ENCODE results near the gene KRTDAP.

Gene KRTDAP

DNA sequence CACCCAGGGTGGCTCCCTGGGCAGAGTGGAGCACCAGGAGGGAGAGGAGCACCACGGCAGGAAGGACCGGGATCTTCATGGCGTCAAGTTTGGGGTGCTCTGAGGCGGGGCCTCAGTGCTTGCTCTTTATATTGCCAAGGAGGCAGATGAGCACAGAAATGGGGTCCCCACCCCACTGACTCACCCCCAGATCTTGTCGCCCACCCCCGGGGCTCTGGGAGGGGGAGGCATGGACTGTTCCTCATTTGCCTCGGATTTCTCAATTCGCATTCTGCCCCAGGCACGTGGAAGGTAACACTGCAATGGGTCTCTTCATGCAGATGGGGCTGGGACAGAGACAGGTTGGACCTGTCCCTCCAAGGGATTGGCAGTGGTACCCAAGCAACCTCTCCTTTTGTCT is at the start of gene KRTDAP:
Gene KRTDAP, minus strand, starts transcription at position 101 of the 400 bp plus-strand sequence. Its CDS starts 22 bp downstream, at position 79.
- H3K4me3 ChIP-seq (ENCODE audit: low read length) = no peak within 1 kb of the TSS
- TF ChIP-seq, protein P1, sequence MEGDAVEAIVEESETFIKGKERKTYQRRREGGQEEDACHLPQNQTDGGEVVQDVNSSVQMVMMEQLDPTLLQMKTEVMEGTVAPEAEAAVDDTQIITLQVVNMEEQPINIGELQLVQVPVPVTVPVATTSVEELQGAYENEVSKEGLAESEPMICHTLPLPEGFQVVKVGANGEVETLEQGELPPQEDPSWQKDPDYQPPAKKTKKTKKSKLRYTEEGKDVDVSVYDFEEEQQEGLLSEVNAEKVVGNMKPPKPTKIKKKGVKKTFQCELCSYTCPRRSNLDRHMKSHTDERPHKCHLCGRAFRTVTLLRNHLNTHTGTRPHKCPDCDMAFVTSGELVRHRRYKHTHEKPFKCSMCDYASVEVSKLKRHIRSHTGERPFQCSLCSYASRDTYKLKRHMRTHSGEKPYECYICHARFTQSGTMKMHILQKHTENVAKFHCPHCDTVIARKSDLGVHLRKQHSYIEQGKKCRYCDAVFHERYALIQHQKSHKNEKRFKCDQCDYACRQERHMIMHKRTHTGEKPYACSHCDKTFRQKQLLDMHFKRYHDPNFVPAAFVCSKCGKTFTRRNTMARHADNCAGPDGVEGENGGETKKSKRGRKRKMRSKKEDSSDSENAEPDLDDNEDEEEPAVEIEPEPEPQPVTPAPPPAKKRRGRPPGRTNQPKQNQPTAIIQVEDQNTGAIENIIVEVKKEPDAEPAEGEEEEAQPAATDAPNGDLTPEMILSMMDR (IDR thresholded peaks at IDR 0.05; ENCODE audit: insufficient read depth, low read depth, low read length, missing control alignments) = no peak
- peak; percentile 43 for DNase-seq (ENCODE audit: low read depth)

DNA sequence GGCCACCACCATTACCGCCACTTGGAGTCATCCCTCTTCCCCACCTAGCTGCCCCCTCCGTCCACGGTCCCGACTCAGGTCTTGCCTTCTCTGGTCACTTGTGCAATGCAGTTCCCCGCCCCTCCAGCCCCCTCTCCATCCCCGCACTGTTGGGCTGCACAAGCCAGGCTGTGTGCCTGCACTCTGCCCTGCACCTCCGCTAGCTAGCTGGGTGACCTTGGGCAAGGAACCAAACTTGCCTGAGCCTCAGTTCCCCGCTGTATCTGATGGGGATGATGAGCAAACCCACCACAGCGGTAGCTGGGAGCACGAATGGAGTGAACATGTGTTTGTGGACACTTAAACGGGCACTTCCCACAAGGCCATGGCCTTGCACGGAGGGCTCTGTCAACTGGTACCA is 49.6 kb upstream of the KRTDAP start:
- TF ChIP-seq, protein P1 (IDR thresholded peaks at IDR 0.05; ENCODE audit: insufficient read depth, low read depth, low read length, missing control alignments) = no peak
- no peak for DNase-seq (ENCODE audit: low read depth)

GRCh38 chr19:35539314-35539713 is 49.0 kb upstream of the KRTDAP start:
- DNase-seq (ENCODE audit: low read depth) = no peak
- TF ChIP-seq, protein P1 (IDR thresholded peaks at IDR 0.05; ENCODE audit: insufficient read depth, low read depth, low read length, missing control alignments) = no peak
- H3K4me3 ChIP-seq (ENCODE audit: low read length) = no peak overlapping the region

More for the DNA sequence above, 49.6 kb upstream of the KRTDAP start:
- no peak overlapping the region for H3K4me3 ChIP-seq (ENCODE audit: low read length)

DNA sequence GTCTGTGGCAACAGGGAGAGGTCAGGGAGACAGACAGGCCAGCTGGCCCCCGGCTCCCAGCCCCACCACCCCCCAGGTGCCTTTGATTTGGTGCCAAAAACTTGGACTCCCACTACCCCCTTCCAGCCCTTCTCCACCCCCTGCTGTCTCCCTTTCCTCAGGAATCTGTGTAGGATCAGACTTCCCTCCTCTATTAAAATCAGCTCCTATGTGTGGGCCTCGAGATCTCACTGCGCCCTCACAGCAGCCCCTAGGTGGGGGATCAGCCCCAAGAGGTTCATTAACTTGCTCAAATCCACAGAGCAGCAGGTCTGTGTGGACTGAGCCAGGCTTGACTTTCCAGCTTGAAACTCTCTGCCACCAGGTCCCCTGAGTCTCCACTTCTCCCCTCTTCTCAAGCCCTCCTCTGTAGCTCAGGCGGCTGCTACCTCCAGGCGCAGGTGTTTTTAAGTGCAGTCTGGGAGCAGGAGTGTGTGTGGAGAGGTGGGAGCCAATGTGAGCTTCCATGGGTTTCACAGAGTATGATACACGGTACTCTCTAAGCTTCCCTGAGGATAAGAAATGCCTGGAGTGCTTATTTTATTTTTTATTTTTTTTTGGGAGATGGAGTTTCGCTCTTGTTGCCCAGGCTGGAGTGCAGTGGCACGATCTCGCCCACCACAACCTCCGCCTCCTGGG is 44.7 kb upstream of the KRTDAP start:
- H3K4me3 ChIP-seq (ENCODE audit: low read length) = no peak overlapping the region
- DNase-seq (ENCODE audit: low read depth) = no peak
- TF ChIP-seq, protein P1 (IDR thresholded peaks at IDR 0.05; ENCODE audit: insufficient read depth, low read depth, low read length, missing control alignments) = no peak

- TF ChIP-seq, protein P1 (IDR thresholded peaks at IDR 0.05; ENCODE audit: insufficient read depth, low read depth, low read length, missing control alignments) = no peak
- peak; percentile 24 for DNase-seq (ENCODE audit: low read depth)
- no peak overlapping the region for H3K4me3 ChIP-seq (ENCODE audit: low read length)
Observed at GRCh38 chr19:35533822-35534392, 43.6 kb upstream of the KRTDAP start.

DNA sequence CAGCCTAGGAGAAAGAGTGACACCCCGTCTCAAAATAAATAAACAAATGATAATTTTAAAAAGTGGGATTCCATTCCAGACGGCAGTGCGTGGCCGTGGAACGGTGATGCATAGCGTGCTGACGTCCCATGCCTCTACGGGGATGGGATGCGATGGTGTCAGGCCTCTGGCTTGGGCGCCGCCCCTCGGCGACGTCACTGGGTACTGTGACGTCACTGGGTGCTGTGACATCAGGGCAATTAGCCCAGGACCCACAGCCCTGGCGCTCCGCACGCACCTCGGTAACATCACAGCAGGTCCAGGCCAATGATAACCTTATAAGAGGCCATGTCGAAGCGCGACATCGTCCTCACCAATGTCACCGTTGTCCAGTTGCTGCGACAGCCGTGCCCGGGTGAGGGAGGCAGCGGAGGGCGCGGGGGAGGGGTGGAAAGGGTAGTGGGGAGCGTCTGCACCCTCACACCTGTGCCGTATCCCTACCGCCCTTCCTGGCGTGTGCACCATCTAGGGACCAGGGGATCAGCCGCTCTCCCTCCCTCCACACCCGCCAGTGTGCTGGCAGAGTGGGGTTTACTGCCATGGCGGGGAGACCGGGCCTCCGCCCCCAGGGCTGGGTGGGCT is 43.0 kb upstream of the KRTDAP start, which contains the start of gene GAPDHS:
Gene GAPDHS, plus strand, starts transcription at position 256 of the 621 bp plus-strand sequence. Its CDS starts 72 bp downstream, at position 328.
- DNase-seq (ENCODE audit: low read depth) = no peak
- TF ChIP-seq, protein P1 (IDR thresholded peaks at IDR 0.05; ENCODE audit: insufficient read depth, low read depth, low read length, missing control alignments) = no peak
- H3K4me3 ChIP-seq (ENCODE audit: low read length) = no peak within 1 kb of the TSS

Measured in epithelial cell of esophagus (primary cell).